SU-DHL-6 (cell line): ENCODE results near the gene TCF7L1.

Experiments
- H2AFZ ChIP-seq: fragments of 200-600 bp; sonication (generic); 2 replicates; pipeline ENCODE4 v1.6.1; 2014; ENCODE audit warnings: low read depth, mild to moderate bottlenecking, moderate library complexity, mixed read lengths, antibody characterized with exemption, low read length; ENCODE audit not compliant: severe bottlenecking
- H3F3A ChIP-seq: fragments of 200-600 bp; shearing (Covaris generic); 2 replicates; pipeline ENCODE4 v1.6.0; 2016; ENCODE audit warnings: antibody characterized with exemption, mild to moderate bottlenecking; ENCODE audit not compliant: insufficient read depth
- H3K27ac ChIP-seq: fragments of 200-600 bp; sonication (generic); 2 replicates; pipeline ENCODE4 v1.5.1; 2016; ENCODE audit warnings: low read depth, mild to moderate bottlenecking, low read length, moderate library complexity, mixed read lengths
- H3K27me3 ChIP-seq: fragments of 200-600 bp; sonication (generic), shearing (Covaris generic); 2 replicates; pipeline ENCODE4 v1.6.0; 2014; ENCODE audit warnings: mild to moderate bottlenecking, low read length
- H3K36me3 ChIP-seq: fragments of 200-600 bp; sonication (generic); 2 replicates; pipeline ENCODE4 v1.6.1; 2014; ENCODE audit warnings: mild to moderate bottlenecking, low read length, mixed read lengths
- H3K4me2 ChIP-seq: fragments of 300-600, 200-600 bp; shearing (Covaris generic), sonication (generic); 2 replicates; pipeline ENCODE4 v1.6.0; 2014; ENCODE audit warnings: low read length, low read depth, mild to moderate bottlenecking; ENCODE audit not compliant: poor library complexity, severe bottlenecking
- H3K4me3 ChIP-seq: fragments of 200-600 bp; sonication (generic); 2 replicates; pipeline ENCODE4 v1.5.1; 2014; ENCODE audit warnings: antibody characterized with exemption, low read length, mild to moderate bottlenecking, mixed read lengths; ENCODE audit not compliant: insufficient read depth, poor library complexity, severe bottlenecking
- H3K79me2 ChIP-seq: fragments of 200-600 bp; sonication (generic); 2 replicates; pipeline ENCODE4 v1.6.1; 2014; ENCODE audit warnings: mild to moderate bottlenecking, low read length, moderate library complexity; ENCODE audit not compliant: insufficient read depth
- H3K9ac ChIP-seq: fragments of 200-600 bp; sonication (generic); 2 replicates; pipeline ENCODE4 v1.7.0; 2014; ENCODE audit warnings: mild to moderate bottlenecking, low read length
- H3K9me2 ChIP-seq: fragments of 200-600 bp; sonication (generic); replicated peaks from 2 replicates; pipeline ENCODE4 v1.6.1; 2014; ENCODE audit warnings: low read length; ENCODE audit not compliant: insufficient read depth
- H3K9me3 ChIP-seq: fragments of 200-600 bp; sonication (generic); 2 replicates; pipeline ENCODE4 v1.6.1; 2014; ENCODE audit warnings: low read length, mixed read lengths; ENCODE audit not compliant: insufficient read depth
- H4K20me1 ChIP-seq: fragments of 200-600 bp; sonication (generic); 2 replicates; pipeline ENCODE4 v1.6.1; 2014; ENCODE audit warnings: low read depth, mild to moderate bottlenecking, antibody characterized with exemption, low read length, moderate library complexity, mixed read lengths
- CTCF ChIP-seq: fragments of 200-600 bp; sonication (generic); IDR thresholded peaks from one replicate; pipeline ENCODE4 v1.5.1; 2017; ENCODE audit warnings: antibody characterized with exemption, mild to moderate bottlenecking, low read length, moderate library complexity; ENCODE audit not compliant: insufficient read depth, poor library complexity, severe bottlenecking
- EZH2phosphoT487 ChIP-seq: fragments of 200-600 bp; sonication (generic), shearing (Covaris generic); conservative IDR thresholded peaks from 2 replicates; pipeline ENCODE4 v1.6.1; 2018; ENCODE audit warnings: mild to moderate bottlenecking, antibody characterized with exemption, low read length, moderate library complexity, mixed read lengths

TCF7L1 gene

GRCh38 chr2:85231468-85231805, 98.2 kb downstream of the TCF7L1 start:
- Histone ChIP-seq H4K20me1 (no peaks in the 10 kb centered on the region), H3K4me2 (no peak overlapping the region), H3K79me2 (no peaks in the 10 kb centered on the region), H3K36me3 (no peaks in the 10 kb centered on the region), H3K9me2 (no peaks in the 10 kb centered on the region), H3K27ac (no peak overlapping the region), H2AFZ (no peak overlapping the region), H3K9ac (no peak overlapping the region), H3K9me3 (no peaks in the 10 kb centered on the region), H3K4me3 (no peak overlapping the region), H3K27me3 (0 out of 2 replicates have a peak, but pooled peaks cover 3% of the 10 kb centered on the region), H3F3A (no peaks in the 10 kb centered on the region)
- no peak for TF ChIP-seq EZH2phosphoT487
- TF ChIP-seq CTCF = no peak

- no peak for TF ChIP-seq CTCF
- no peak for TF ChIP-seq EZH2phosphoT487
- H3K4me3 ChIP-seq = no peak overlapping the region
- H2AFZ ChIP-seq = no peak overlapping the region
- no peak overlapping the region for H3K4me2 ChIP-seq
- H3F3A ChIP-seq = no peaks in the 10 kb centered on the region
- no peaks in the 10 kb centered on the region for H3K9me2 ChIP-seq
- no peak overlapping the region for H3K9ac ChIP-seq
- H3K79me2 ChIP-seq = no peaks in the 10 kb centered on the region
- 0 out of 2 replicates have a peak, but pooled peaks cover 3% of the 10 kb centered on the region for H3K27me3 ChIP-seq
- no peak overlapping the region for H3K27ac ChIP-seq
- no peaks in the 10 kb centered on the region for H3K36me3 ChIP-seq
- H4K20me1 ChIP-seq = no peaks in the 10 kb centered on the region
- H3K9me3 ChIP-seq = no peaks in the 10 kb centered on the region
Observed at GRCh38 chr2:85231952-85232351, 98.8 kb downstream of the TCF7L1 start.

GRCh38 chr2:85234868-85235267, 101.7 kb downstream of the TCF7L1 start:
- no peaks in the 10 kb centered on the region for H3K36me3 ChIP-seq
- H4K20me1 ChIP-seq = no peaks in the 10 kb centered on the region
- H3K9me2 ChIP-seq = no peaks in the 10 kb centered on the region
- H3K9ac ChIP-seq = no peak overlapping the region
- 0 out of 2 replicates have a peak, but pooled peaks cover 3% of the 10 kb centered on the region for H3K27me3 ChIP-seq
- H3K9me3 ChIP-seq = no peaks in the 10 kb centered on the region
- TF ChIP-seq CTCF (no peak), EZH2phosphoT487 (no peak)
- H3K4me3 ChIP-seq = no peak overlapping the region
- H3K27ac ChIP-seq = no peak overlapping the region
- no peaks in the 10 kb centered on the region for H3F3A ChIP-seq
- H3K4me2 ChIP-seq = no peak overlapping the region
- no peak overlapping the region for H2AFZ ChIP-seq
- no peaks in the 10 kb centered on the region for H3K79me2 ChIP-seq
